Hematopoietic multipotent progenitor cell (in vitro differentiated cells): ENCODE results near the gene PIGS. TPM values are rescaled to one million over a fixed set of nuclear protein-coding genes. Genes with fewer than 3 reads are reported as not detected.
"Not testable (repeated sequence)": the region's sequence is repeated elsewhere in the genome, so short reads cannot be mapped to it uniquely, and the experiment has no call there.

Source experiments
- DNase-seq, 3 donors: peaks; one replicate each; pipeline ENCODE4 v3.0.0-alpha.2; 2011 to 2015; ENCODE audit warnings: low read depth in 2 of 3, low spot score in 2 of 3
- total RNA-seq: library from RNA; depleted of rRNA; stranded (reverse); fragments of >200 nt; gene quantifications from one replicate; pipeline ENCODE4 v1.2.3, GENCODE V29; 2012

Gene PIGS
- total RNA-seq, 1 donor = 71.6 TPM

DNA sequence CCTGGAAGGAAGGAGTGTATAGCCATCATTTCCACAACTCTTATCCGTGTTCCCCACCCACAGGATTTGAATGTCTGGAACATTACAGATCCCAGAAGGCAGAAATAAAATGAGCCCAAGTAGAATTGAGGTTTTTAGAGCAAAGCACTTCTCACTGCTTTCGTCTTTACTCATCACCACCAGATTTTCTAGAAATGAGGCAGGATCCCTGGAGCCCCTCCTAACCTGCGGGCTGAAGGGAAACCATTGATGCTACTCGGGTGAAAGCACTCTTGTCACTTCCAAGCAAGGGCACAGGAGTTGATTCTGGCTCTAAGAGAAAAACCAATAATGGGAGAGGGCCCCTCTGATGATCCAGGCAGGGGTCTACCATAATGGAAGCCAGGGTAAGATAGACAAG is 8.2 kb upstream of the PIGS start:
- DNase-seq = no peak

GRCh38 chr17:28578246-28579195 is 7.2 kb upstream of the PIGS start:
- DNase-seq = no peak

DNA sequence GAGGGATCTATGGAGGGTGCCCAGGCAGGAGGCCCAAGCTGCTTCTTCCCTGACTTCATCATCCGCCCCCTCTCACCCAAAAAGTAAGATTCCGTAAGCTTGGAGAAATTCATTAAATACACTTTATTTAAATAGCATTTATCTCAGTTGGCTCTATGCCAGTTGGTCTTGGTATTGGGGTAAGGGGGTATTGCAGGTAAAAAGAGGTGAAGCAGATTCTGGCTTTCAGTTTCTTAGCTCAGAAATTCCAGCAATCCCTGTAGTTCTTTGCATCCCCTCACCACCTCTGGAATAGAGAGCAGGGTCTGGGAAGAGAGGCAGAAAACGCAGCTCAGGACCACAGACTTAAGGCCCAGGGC is 6.1 kb upstream of the PIGS start:
- DNase-seq = no peak

GRCh38 chr17:28576758-28577465 is 5.6 kb upstream of the PIGS start, which contains the start of gene ALDOC:
TSS of gene ALDOC (minus strand) at chr17:28576895. CDS start at chr17:28575532, 1,363 bp downstream.
- peak; percentile 93 to 97 (median 96) for DNase-seq

DNA sequence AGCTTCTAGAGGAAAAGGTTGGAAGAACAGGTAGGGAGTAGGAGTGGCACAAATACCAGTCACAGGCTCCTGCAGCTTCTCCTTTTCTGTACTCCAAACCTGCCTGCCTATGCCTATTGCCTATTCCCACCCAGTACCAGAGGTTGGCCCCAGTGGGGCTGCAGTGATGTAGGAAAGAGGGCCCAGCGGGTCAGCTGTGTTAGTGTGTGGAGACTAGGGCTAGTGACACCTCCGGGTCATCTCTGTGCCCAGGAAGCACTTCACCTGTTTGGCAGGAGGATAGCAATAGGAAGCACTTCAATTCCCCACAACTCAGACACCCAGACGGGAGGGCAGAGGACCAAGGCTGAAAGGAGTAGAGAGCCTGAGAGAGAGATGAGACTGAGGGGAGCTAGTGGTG is 4.7 kb upstream of the PIGS start:
- not testable (repeated sequence) for DNase-seq

DNA sequence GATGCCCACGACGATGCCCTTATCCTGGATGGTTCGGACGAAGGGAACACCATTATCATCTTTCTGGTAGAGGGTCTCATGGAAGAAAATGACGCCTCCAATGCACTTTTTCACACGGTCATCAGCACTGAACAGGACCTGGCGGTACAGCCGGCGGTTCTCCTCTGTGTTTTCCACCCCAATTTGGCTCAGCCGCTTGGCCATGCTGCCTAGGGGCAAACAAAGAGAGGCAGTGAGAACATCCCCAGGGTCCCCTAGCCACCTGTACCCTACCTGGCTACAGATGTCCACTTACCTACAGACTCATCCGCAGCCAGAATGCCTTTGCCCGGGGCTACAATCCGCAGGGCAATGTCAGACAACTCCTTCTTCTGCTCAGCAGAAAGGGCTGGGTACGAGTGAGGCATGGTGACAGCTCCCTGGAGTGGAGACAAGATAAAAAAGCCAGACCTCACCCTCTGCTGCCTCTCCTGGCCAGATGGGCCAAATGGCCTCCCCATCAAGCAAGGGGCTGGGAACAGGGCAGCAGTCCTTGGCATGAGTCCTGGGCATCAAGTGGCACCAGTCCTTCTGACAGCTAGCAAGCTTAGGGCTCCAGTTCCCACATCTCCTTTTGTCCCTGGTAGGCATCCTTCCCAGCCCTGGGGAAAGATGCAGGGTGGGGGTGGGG is 3.9 kb upstream of the PIGS start:
- DNase-seq = no peak

DNA sequence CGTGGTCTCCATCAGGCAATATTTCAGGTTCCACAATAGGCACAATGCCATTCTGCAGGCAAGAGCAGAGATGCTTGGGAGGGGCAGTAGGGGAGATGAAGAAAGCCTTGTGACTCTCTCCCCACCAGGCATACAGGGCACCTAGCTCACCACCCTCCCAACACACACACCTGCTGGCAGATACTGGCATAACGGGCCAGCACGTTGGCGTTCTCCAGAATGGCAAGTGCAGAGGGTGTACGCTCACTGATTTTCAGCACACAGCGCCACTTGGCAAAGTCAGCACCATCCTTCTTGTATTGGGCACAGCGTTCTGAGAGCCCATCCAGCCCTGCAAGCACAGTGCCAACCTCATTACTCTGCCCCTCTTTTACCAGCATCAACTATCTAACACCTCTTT is 3.2 kb upstream of the PIGS start:
- peak in 1 of 3 donors; percentile 53 for DNase-seq

- DNase-seq = no peak
Measured at GRCh38 chr17:28573966-28574480, 2.7 kb upstream of the PIGS start.

DNA sequence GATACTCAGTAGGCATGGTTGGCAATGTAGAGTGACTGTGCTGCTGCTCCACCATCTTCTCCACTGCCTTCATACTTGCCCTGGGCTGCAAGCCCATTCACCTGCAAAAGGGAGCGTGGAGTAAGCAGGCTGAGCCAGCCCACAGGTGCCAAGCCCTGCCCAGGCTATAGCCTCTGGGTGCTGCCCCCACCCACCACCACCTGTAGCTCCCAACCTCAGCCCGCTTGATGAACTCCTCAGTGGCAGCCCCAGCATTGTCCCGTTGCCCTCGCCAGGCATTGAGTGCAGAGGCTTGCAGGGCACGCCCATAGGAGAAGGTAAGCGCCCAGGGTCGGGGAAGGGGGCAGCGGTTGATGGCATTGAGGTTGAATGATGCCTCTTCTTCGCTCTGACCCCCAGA is 2.2 kb upstream of the PIGS start:
- DNase-seq = no peak

- DNase-seq = no peak
Measured at GRCh38 chr17:28573040-28573380, 1.7 kb upstream of the PIGS start.

DNA sequence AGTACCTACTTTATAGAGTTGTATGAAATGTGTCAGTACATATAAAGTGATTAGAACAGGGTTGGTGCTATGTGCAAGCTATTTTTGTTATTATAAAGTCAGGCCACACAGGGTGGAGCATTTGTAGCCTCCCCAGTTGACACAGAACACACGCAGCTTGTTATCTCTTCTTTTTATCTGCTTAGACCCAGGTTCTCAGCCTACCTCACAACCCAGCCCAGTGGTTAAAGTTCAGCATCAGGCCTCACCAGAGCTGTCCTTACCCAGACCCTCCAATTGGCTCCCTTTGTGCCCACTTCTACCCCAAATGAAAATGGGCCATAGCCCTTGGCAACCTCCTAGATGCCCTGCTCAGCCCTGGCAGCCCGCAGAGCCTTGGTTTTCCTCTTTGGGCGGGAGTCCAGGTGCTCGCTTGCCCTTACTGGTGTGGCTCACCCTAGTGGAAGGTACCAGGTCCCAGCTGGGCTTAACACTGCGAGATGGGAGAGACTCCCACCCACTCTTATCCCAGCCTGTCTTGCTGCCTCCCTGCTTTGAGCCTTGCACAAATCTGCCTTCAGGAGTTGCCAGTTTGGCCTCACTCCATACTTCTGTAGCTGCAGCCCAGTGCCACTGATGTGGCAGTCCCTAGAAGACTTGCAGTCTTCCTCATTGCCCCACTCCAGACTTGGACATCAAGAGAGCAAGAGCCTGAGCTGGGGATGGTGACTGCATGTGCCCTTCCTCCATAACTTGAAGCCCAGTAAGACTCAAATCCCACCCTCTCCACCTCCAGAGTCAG is 1.1 kb upstream of the PIGS start:
- DNase-seq = no peak

- no peak for DNase-seq
Measured at GRCh38 chr17:28570716-28571360, 486 bp downstream of the PIGS start.

GRCh38 chr17:28569446-28569845 is 1.9 kb downstream of the PIGS start:
- no peak for DNase-seq

GRCh38 chr17:28567604-28568003 is 3.7 kb downstream of the PIGS start:
- peak in 1 of 3 donors; percentile 53 for DNase-seq

DNA sequence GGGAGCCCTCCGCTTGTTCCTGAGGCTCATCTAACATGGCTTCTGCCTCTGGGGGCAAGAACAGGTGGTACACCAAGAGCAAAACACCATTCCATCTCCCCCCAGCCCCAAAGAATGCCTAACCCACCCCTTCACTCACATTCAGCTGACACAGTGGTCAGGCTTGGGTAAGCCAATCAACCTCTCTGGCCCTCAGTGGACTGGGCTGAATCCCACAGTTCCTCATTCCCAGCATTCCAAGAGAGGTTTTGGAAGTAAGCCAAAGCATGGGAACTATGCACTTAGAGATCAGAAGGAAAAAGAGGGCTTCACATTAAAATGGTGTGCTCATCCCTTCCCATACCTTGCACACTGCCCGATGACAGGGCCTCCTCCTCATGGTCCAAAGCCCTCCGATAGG is 7.8 kb downstream of the PIGS start:
- DNase-seq = no peak

DNA sequence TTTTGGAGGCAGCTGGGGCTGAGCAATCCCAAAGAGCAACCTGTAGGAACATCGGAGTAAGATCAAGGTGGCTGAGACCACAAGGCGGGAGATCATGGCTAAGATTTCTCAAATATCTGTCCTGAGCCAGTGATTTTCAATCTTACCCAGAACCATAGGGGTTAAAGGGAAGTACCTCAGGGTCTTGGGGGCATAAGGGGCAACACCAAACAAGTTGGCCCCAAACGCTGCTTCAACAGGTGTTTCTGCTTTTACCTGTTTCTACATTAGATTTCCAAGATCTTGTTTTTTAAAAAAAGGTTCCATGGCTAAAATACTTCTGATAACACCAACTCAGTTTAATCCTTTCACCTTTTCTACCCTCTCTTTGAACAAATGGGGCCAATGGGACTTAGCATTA is 16.3 kb downstream of the PIGS start:
- no peak for DNase-seq

GRCh38 chr17:28554565-28554964 is 16.8 kb downstream of the PIGS start:
- DNase-seq = no peak

GRCh38 chr17:28553000-28553505 is 18.3 kb downstream of the PIGS start:
- DNase-seq = no peak

DNA sequence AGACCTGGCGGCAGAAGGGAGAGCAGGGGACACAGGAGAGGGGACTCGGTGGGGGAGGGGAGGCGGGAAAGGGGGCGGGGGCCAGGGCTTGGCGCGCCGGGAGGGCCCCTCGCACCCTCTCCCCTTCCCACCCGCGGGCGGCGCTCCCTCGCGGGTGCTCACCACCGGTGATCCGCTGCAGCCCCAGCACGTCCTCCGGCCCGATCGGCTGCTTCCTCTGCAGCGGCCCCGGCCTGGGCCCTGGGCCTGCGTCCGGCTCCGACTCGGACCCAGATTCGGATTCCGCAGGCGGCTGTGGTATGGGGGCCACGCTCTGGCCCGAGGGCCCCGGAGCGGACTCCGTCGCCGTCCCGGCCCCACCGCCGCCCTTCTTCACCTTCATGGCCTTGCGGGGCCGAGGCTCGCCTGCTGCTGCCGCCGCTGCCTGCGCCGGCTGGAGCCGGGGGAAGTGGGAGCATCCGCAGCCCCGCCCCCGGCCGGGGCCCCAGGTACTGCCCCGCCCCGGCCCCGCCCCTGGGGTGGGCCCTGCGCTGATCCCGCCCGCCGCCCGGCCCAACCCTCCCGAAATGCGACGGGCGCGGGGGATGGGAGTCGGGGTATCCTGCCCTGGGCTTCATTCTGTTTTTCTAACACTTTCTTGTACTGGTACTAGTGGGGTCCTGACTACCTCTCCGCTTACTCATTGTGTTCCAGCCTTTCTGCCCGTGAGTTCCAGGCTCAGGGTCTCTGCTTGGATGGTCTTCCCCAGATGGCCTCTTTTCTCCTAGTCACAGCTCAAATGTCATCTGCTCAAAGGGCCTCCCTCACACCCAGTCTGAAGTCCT is 18.9 kb downstream of the PIGS start, which contains the start of gene UNC119:
Gene UNC119, minus strand, starts transcription at position 449 of the 824 bp plus-strand sequence. Its CDS starts 67 bp downstream, at position 382.
- DNase-seq = peak; percentile 65 to 74 (median 72)
